ENCODE data around the gene HSPB2.

Gene HSPB2

DNA sequence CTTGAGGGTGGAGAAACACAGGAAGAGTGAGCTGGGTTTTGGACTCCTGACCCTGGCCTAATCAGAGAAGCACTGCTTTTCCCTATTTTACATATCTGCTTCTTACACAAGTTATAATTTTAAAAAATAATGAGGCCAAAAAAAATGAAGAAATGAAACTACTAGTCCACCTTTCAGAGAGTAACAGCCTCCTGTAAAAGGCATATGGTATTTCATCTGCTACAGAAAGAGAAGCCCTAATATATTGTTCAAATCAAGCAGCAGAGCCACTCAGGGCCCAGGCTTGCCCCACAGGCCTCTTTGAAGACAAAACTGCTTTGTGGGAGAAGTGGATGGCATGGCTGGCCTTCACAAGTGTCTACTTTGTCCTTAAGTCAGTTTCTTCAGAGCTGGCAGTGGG, 34.6 kb downstream of the HSPB2 start:
- H3K4me3 ChIP-seq (ENCODE audit: low read depth, low read length) = no peak overlapping the region
- DNase-seq (ENCODE audit: low read depth) = no peak
- TF ChIP-seq MYC (IDR thresholded peaks at IDR 0.05; ENCODE audit: low read depth, low read length) = no peak

DNA sequence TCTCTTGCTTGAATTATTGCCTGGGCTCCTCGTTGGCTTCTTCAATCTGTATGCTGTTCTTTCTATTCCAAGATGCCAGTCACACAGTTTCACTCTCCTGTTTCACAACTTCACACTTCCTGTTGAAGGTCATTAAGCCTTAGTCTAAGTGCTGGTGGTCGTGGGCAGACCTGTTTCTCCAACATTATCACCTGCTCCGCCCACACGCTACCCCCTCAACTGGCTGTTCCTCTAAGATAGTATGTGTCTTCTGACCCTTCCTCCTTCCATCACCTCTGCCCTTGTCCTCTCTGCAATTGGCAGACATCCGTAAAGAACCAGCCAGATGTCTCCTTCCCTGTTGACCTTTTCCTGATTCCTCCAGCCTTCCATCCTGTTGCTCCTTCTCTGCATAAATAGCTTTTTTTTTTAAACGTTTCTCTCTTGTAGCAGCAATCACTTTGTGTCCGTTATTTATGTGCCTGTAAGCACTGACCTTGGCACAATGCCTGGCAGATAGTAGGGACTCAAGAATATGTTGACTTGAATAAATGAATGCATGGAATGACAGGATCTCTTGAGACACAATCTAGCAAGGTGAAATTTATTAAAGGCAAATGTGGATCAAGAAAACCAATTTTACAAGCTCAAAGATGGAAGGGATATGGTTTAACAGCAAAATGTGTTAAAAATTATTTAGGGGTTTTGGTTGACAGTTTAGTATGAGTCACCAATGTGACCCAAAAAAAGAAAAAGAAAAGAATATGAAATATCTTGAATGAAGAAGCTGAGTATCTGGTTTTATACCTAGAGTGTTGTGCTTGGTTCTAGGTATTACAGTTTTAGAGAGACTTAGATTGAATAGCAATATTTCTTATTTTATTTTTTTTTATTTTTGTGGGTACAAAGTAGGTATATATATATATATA, 37.2 kb downstream of the HSPB2 start:
- DNase-seq (ENCODE audit: low read depth) = peak; percentile 65
- TF ChIP-seq, protein P1, sequence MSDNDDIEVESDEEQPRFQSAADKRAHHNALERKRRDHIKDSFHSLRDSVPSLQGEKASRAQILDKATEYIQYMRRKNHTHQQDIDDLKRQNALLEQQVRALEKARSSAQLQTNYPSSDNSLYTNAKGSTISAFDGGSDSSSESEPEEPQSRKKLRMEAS (IDR thresholded peaks at IDR 0.05; ENCODE audit: low read depth, low read length) = no peak
- TF ChIP-seq, protein P2, sequence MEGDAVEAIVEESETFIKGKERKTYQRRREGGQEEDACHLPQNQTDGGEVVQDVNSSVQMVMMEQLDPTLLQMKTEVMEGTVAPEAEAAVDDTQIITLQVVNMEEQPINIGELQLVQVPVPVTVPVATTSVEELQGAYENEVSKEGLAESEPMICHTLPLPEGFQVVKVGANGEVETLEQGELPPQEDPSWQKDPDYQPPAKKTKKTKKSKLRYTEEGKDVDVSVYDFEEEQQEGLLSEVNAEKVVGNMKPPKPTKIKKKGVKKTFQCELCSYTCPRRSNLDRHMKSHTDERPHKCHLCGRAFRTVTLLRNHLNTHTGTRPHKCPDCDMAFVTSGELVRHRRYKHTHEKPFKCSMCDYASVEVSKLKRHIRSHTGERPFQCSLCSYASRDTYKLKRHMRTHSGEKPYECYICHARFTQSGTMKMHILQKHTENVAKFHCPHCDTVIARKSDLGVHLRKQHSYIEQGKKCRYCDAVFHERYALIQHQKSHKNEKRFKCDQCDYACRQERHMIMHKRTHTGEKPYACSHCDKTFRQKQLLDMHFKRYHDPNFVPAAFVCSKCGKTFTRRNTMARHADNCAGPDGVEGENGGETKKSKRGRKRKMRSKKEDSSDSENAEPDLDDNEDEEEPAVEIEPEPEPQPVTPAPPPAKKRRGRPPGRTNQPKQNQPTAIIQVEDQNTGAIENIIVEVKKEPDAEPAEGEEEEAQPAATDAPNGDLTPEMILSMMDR (IDR thresholded peaks at IDR 0.05; ENCODE audit: low read depth, low read length) = no peak
- no peak for TF ChIP-seq POLR2A (IDR thresholded peaks at IDR 0.05; ENCODE audit: extremely low read depth, insufficient read length)
- no peak for TF ChIP-seq MYC (IDR thresholded peaks at IDR 0.05; ENCODE audit: low read depth, low read length)
- H3K4me3 ChIP-seq (ENCODE audit: low read depth, low read length) = no peak overlapping the region

DNA sequence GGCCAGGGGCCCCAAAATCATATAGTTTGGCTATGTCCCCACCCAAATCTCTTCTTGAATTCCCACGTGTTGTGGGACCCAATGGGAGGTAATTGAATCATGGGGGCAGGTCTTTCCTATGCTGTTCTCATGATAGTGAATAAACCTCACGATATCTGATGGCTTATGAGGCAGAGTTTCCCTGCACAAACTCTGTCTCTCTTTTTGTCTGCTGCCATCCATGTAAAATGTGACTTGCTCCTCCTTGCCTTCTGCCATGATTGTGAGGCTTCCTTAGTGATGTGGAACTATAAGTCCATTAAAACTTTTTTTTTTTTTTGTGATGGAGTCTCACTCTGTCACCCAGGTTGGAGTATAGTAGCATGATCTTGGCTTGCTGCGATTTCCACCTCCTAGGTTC, 39.0 kb downstream of the HSPB2 start:
- DNase-seq (ENCODE audit: low read depth) = no peak
- TF ChIP-seq, protein P2 (IDR thresholded peaks at IDR 0.05; ENCODE audit: low read depth, low read length) = no peak
- TF ChIP-seq, protein P1 (IDR thresholded peaks at IDR 0.05; ENCODE audit: low read depth, low read length) = no peak
- TF ChIP-seq POLR2A (IDR thresholded peaks at IDR 0.05; ENCODE audit: extremely low read depth, insufficient read length) (no peak), MYC (IDR thresholded peaks at IDR 0.05; ENCODE audit: low read depth, low read length) (no peak)
- H3K4me3 ChIP-seq (ENCODE audit: low read depth, low read length) = no peak overlapping the region

DNA sequence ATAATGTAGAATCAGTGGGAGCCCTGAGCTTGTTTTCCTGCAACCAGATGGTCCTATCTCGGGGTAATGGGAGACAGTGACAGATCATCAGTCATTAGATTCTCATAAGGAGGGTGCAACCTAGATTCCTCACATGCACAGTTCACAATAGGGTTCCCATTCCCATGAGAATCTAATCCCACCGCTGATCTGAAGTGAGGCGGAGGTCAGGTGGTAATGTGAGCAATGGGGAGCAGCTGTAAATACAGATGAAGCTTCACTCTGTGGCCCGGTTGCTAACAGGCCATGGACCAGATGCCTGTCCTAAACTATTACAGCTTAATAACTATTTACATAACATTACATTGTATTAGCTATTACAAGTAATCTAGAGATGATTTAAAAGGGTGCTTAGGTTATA, 41.6 kb downstream of the HSPB2 start:
- DNase-seq (ENCODE audit: low read depth) = no peak
- TF ChIP-seq POLR2A (IDR thresholded peaks at IDR 0.05; ENCODE audit: extremely low read depth, insufficient read length) (no peak), MYC (IDR thresholded peaks at IDR 0.05; ENCODE audit: low read depth, low read length) (no peak)
- TF ChIP-seq, protein P2 (IDR thresholded peaks at IDR 0.05; ENCODE audit: low read depth, low read length) = no peak
- TF ChIP-seq, protein P1 (IDR thresholded peaks at IDR 0.05; ENCODE audit: low read depth, low read length) = no peak
- H3K4me3 ChIP-seq (ENCODE audit: low read depth, low read length) = no peak overlapping the region

DNA sequence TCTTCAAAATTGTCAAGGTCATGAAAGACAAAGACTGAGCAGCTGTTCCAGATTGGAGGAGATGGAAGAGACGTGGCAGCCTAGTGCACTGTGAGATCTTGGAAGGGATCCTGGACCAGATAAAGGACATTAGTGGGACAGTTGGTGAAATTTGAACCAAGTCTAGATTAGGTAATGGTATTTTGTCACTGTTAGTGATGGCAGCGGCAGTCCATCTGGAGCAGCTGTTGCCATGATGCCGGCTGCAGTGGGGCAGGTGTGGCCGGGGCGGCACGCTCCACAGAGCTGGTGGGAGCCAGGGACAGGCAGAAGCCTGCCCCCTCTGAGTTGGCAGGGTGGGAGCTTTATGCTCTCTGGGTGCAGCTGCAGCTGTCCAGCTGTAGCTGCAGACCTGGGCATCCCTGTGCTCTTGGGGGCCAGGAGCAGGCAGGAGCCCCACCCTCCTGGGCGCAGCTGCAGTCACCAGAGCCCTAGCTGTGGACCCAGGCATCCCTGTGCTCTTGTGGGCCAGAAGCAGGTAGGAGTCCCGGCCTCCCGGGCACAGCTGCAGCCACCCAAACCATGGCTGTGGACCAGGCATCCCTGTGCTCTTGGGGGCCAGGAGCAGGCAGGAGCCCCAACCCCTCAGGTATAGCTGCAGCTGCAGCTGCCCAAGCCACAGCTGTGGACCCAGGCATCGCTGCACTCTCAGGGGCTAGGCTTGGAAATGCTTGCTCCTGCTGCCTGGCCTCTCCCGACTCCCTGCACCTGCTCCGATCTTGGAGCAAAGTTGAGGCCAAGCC, 45.3 kb downstream of the HSPB2 start:
- no peak for DNase-seq (ENCODE audit: low read depth)
- TF ChIP-seq POLR2A (IDR thresholded peaks at IDR 0.05; ENCODE audit: extremely low read depth, insufficient read length) (no peak), MYC (IDR thresholded peaks at IDR 0.05; ENCODE audit: low read depth, low read length) (no peak)
- TF ChIP-seq, protein P1 (IDR thresholded peaks at IDR 0.05; ENCODE audit: low read depth, low read length) = no peak
- TF ChIP-seq, protein P2 (IDR thresholded peaks at IDR 0.05; ENCODE audit: low read depth, low read length) = no peak
- no peak overlapping the region for H3K4me3 ChIP-seq (ENCODE audit: low read depth, low read length)

DNA sequence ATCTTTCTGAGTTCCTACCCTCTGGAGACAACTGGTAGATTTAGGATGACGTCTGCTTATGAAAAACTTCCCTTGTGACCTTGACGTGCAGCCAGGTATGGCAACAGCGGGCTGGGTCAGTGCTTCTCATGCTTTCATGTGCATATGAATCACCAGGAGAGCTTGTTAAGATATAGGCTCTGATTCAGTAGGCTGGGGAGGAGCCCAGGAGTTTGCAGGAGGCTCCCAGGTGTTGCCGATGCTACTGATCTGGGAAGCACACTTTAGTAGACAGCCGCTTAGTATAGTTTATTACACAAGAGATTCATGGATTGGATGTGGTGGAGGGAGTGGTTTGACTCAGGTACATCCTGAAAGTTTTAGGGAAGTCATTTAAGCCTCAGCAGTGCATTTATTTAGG, 48.4 kb downstream of the HSPB2 start:
- TF ChIP-seq, protein P1 (IDR thresholded peaks at IDR 0.05; ENCODE audit: low read depth, low read length) = no peak
- TF ChIP-seq POLR2A (IDR thresholded peaks at IDR 0.05; ENCODE audit: extremely low read depth, insufficient read length) (no peak), MYC (IDR thresholded peaks at IDR 0.05; ENCODE audit: low read depth, low read length) (no peak)
- TF ChIP-seq, protein P2 (IDR thresholded peaks at IDR 0.05; ENCODE audit: low read depth, low read length) = no peak
- DNase-seq (ENCODE audit: low read depth) = no peak

More for the DNA sequence above, 48.4 kb downstream of the HSPB2 start:
- H3K4me3 ChIP-seq (ENCODE audit: low read depth, low read length) = no peak overlapping the region
